ENCODE results near the gene SIDT1.
"Not testable (repeated sequence)": the region's sequence is repeated elsewhere in the genome, so short reads cannot be mapped to it uniquely, and the experiment has no call there.

The SIDT1 gene

DNA sequence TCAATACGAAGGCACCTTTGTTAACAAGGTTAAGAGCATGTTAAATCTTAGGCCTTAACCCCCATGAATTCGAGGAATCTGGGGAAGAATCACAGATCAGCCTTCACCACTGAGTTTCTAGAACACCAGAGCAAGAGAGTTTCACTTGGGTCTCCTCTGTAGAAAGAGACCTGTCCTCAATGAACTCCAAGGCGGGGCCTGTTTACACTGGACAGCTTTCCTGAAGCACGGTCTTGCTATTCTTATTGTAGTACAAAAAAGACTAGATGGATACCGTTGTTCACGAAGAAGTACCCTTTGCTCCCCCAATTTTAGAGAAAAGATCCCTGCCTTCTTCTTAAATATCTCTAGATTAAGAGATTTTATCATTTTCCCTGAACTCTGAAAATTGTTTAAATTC, 99.2 kb downstream of the SIDT1 start:
- DNase-seq = no peak

DNA sequence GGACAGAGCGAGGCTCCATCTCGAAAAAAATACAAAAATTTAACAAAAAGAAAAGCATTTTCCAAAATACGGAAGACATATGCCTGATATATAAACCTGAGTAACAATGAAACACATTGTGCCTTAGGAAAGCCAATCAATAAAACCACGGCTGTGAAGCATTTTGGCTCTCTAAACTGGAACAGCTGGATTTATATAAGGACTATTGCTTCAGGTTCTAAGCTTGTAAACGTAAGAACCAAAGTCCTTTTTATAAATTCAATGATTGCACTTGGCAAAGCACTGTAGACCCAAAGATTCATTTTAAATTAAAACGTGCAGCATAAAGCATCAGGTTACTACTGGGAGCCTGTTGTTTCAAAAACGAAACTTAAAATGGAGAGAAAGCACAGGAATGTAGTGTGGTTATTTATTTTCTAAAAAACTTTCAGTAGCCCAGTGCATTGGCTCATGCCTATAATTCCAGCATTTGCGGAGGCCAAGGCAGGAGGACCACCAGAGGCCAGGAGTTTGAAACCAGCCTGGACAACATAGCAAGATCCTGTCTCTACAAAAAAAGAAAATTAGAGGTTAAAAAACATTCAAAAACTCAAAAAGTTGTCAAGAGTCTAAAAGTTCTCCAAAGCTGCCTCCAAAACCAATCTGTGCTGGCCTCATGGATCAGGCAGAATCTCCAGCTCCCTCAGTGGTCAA, 102.6 kb downstream of the SIDT1 start:
- DNase-seq = no peak

DNA sequence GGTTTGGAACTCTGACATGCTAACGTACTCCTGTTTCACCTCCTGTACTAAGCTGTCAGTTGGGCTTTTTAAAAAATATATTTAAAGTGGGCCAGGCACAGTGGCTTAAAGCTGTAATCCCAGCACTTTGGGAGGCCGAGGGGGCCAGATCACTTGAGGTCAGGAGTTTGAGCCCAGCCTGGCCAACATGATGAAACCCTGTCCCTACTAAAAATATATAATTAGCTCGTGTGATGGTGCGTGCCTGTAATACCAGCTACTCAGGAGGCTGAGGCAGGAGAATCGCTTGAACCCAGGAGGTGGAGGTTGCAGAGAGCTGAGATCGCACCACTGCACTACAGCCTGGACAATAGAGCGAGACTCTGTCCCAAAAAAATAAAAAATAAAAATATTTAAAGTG, 103.7 kb downstream of the SIDT1 start:
- not testable (repeated sequence) for DNase-seq

DNA sequence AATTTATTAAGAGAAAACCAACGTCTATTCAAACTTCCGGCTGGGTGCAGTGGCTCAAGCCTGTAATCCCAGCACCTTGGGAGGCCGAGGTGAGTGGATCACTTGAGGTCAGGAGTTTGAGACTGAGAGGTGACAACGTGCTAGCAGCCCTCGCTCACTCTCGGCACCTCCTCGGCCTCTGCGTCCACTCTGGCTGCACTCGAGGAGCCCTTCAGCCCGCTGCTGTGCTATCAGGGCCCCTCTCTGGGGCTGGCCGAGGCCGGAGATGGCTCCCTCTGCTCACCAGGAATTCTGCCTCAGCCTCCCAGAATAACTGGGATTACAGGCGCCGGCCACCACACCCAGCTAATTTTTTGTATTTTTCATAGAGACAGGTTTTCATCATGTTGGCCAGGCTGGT, 105.4 kb downstream of the SIDT1 start:
- no peak for DNase-seq

DNA sequence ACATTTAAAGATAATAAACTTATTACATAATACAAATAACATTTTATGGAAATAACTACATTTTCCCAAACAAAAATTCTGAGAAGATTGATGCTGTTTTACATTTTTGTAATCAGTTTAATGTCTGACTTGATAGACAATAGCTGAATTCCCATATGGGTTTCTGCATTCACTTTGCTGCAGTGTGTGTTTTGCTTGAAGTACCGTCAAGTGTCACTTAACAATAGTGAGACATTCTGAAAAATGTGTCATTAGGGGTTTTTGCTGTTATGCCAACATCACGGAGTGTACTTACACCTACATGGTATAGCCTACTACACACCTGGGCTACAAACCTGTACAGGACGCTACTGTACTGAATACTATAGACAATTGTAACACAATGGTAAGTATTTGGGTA, 106.6 kb downstream of the SIDT1 start:
- no peak for DNase-seq

DNA sequence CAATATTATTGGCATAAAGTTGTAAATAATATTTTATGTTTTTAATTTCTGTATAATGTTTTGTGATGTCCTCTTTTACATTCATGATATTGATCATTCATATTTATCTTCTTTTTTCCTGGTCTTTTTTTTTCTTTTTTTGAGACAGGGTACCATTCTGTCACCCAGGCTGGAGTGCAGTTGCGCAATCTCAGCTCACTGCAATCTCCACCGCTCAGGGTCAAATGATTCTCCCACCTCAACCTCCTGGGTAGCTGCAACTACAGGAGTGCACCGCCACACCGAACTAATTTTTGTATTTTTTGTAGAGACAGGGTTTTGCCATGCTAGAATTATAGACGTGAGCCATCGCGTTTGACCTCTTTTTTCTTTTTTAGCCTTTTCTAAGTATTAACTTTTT, 111.2 kb downstream of the SIDT1 start:
- DNase-seq = no peak

DNA sequence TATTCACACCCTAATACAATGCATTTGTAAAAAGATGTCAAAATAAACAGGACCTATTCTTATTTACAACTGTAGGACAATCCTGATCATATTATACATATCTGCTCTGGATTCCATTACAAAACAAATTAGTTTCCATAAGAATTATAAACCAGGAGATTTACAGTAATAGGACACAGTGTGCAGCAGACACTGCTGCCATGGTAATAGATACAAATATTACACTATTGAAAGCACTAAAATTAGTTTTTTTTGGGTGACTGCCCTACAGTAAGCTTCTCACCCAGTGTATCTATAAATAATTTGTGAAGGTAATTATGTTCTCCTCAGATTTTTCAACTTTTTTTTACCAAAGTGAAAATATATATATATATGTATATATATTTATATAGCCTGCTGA, 116.2 kb downstream of the SIDT1 start:
- no peak for DNase-seq

DNA sequence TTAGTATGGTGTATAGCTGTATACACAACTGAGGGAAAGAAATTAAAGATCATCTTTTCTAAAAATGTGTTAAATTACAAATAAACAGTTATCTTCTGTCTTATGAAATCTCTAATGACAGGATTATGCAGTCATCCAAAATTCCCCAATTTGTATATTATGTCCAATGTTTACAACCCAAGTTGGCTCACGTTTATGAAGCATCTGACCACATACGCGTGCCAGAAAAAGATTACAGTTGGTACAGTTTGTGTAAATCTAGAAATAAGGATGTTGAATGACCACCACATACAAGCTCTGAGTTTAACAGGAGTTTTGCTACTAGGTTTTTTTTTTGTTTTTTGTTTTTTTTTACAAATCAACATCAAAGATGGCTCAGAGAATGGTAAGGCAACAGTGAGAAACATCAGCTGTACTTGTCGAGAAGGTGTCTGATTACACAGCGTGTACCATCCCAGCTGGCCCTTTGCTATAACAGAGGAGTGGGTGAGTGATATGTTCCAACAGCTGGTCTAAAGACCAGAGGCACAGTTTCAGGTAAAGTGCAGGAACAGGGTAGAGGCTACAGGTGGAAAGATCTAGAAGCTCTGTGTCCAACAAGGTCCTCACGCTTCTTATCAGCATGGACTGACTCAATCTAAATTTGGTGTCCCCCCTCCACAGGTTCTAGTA, 117.0 kb downstream of the SIDT1 start:
- no peak for DNase-seq

DNA sequence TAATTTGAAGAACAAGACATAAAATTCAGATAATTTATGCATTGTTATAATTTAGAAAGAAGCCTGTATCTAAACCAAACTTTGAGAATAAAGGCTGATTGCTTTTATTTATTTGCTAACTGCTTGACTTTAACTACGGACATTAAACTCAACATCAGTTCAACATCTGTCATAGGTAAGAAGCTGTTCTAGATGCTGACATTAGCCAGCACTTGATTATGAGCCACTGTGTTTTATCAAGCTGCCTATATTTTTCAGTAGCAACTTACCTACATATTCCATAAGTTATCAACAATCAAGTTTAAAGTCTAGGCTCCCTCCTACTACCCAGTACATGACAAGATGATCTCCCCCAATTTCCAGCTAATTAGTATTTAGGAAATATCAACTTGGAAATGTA, 122.0 kb downstream of the SIDT1 start:
- no peak for DNase-seq

DNA sequence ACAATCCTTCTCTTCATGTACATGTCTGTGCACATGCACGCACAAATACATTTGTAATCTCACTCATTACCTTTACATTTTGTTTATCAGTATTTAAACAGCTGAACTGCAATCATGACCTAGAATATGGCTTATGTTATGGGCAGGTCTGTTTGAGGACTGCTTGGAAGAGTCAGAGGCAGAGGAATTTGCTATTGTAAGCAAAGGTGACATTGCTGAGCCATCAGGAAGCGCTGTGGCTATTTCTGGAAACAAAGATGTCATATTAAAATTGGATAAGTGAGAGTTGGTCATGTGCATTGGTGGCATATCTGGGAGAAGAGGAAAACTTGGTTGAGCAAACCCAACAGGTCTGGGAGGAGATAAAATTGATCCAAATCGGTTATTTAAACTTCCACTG, 122.5 kb downstream of the SIDT1 start:
- DNase-seq = no peak

DNA sequence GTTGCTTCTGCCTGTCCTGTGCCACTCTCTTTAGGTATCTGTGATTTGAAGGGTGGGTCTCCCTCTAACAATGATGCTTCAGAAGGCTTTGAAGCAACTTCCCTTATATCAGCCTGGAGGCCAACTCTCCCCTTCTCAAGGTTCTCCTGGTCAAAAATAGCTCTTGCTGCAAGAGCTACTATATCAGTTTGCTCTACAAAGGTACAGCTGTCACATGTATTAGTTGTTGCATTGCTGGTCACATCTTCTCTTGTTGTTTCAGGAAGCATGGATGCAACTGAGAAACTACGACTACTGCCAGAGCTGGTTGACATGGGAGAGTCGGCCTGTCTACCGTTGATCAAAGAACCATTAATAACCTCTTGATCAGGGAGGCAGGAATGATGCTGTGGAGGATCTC, 125.8 kb downstream of the SIDT1 start:
- DNase-seq = no peak

DNA sequence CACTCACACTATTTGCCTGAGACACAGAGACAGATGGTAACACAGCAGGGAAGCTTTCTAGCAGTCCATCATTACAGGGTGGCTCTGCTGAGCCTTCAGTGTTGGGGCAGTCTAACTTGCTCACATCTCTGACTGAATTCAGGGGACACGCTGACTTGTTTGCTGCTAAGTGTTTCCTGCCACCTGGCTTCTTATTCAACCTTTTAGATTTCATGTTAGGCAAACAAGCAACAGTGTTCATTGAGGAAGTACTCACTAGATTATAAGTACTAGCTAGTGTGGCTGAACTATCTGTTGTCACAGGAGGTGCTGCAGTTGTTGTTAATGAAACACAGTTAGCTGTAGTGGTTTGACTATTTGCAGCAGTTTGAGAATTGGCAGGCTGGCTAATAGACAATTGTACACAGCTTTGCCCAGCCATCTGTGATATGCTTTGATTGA, 126.8 kb downstream of the SIDT1 start:
- DNase-seq = no peak

DNA sequence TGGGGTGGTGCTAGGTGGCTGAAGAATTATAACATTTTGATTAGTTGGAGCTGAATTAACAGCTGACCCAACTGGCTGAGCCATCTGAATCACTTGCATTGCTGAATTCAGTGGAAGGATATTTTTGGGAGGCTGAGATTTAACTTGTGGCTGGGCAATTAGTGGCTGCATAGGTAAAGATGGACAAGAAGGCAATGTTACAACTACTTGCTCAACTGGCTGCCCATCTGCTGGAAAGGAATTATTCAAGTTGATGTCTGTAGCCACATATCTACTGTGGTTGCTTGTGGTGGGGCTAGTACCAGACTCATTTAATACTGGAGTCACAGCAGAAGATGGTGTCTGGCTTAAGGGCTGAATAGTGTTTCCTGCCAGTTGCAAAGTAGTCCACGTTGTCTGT, 127.6 kb downstream of the SIDT1 start:
- no peak for DNase-seq

DNA sequence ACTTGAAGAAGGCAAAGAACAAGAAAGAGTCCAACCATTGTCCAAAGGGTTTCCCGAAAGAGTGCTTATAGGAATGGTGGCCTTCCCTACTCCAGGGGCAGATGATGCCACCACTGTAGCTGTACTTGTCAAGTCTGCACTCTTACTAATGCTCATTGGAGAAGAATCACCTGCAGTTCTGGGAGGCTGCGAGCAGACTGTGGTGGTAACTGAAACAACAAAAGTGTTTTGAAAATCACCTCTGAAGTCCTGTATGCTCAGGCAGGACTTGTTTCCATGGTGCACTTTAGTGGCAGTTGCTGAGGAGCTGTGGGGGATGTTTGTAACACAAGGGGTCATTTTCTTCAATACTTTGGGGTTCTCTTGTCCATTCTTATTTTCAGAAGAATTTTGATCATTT, 128.1 kb downstream of the SIDT1 start:
- no peak for DNase-seq

DNA sequence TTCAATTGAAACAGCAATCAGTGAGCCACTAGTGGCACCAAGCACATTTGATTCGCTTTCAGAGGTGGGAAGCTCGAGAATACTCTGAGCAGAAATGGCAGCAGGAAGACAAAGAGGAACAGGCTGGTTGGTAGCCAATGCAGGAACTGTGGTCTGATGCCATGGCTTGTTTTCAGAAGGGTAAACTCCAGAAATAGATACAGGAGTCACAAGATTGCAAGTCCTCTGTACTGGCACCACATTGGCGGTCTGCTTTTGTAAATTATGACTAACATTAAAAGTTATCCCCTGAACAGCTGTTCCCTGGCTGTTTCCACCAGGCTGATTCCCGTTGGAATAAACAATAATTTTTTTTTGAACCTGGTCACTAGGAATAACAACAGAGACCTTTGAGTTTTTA, 128.5 kb downstream of the SIDT1 start:
- no peak for DNase-seq

DNA sequence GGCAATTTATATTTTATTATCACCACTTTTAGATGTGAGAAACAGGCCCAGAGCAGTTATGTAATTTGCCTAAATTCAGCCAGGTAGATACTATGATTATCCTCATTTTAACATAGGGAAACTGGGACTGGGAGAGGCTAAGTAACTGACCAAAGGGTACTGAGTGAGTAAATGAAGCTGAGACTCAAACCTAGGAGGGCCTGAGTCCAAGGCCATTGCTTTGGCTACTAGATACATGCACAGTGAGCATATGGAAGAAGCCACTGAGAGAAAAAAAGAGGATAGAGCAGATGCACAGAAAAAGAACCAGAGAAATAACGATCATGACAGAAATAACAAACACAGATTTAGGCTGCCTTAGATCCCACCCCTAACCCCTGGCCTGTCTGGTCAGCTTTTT, 130.5 kb downstream of the SIDT1 start:
- DNase-seq = no peak

DNA sequence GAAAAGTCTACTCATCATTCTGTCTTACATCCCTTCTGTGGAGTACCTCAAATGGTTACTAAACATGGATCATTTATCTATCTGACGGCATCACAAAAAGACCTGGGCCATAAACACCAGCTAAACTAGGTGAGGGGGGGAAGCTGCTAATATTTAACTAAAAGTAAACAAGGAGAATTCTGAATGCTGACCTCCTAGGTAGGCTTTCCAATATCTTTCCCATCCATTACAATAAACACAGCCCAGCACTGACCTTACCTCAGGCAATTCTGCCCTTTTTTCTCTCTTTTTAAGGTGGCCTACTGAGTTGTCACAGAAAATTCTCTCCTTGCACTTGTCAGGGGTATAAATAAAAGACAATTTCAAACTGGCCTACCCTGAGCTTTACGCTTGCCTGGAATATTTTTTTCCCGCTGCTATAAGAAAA, 131.0 kb downstream of the SIDT1 start:
- no peak for DNase-seq

DNA sequence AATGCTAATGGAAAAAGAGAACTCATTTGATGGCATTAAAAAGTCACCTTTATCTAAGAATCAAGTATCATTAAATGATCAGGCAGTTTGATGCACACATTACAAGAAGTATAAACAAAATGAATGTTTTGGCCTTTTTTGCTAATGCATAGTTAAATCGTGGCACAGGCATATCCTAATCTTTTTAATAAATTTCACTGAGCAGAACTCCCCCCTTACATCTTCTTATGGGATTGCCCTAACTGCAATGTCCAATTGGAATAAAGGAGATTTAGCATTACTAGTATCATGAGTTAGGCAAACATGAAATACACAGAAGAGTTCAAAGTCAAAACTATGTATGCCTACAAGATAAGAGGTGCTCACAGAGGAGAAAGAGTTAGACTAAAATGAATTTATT, 131.4 kb downstream of the SIDT1 start:
- no peak for DNase-seq

DNA sequence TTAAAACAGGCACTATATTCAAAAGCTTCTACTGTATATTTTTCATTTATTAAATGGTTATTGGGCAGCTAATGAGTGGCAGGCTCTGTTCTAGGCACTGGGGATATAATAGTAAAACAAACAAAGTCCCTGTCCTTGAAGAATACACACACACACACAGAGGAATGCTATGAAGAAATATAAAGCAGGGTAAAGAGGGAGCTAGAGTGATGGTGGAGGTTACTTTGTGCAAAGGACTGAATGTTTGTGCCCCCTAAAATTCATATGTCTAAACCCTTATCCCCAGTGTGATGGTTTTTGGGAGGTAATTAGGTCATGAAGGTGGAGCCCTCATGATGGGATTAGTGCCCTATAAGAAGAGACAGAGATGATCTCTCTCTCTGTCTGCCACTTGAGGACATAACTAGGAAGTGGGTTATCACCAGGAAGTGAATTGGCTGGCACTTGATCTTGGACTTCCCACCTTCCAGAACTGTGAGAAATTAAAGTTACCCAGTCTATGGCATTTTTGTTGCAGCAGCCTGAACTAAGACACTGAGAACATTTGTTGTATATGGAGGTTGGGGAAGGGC, 132.3 kb downstream of the SIDT1 start:
- DNase-seq = no peak

DNA sequence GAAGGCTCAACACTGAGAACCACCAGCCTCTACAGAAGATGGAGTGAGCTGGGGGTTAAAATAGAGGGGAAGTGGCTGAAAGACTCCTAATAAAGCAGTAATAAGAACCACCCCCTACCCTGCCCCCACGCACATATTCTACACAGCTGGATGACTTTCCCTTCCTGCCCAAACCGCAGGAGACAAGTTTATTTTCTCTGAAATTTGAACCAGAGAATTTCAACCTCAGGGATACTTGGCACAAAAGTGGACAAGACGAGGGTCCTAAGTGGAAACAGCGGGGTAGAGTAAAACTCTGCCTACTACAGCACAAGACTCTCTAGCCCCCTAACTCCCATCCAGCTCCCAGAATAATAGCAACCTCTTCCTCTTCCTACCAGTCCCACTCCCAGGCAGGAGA, 135.7 kb downstream of the SIDT1 start:
- DNase-seq = no peak

DNA sequence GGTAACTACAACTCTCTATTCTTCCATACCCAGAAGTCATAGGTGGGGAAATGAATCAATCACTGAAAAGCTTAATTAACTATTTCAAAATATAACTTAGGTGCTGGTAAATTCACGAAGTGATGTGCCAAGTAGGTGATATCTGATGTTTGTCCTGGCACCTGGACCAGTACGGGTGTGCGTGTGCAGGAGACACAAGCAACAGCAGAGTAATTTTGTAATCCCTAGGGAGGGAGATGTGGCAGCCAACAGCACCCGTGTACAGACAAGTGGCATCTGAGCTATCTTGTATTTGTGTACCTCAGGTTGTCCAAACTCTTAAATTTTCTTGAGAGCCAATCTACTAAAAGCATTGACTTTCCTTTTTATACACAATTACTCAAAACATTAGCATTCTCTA, 141.2 kb downstream of the SIDT1 start:
- DNase-seq = no peak

DNA sequence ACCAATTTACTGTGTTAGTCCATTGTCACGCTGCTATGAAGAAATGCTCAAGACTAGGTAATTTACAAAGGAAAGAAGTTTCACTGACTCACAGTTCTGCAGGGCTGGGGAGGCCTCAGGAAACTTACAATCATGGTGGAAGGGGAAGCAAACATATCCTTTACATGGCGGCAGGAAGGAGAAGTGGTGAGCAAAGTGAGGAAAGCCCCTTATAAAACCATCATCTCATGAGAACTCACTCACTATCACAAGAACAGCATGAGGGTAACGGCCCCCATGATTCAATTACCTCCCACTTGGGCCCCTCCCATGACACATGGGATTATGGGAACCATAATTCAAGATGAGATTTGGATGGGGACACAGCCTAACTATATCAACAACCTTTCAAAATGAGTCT, 143.9 kb downstream of the SIDT1 start:
- no peak for DNase-seq

DNA sequence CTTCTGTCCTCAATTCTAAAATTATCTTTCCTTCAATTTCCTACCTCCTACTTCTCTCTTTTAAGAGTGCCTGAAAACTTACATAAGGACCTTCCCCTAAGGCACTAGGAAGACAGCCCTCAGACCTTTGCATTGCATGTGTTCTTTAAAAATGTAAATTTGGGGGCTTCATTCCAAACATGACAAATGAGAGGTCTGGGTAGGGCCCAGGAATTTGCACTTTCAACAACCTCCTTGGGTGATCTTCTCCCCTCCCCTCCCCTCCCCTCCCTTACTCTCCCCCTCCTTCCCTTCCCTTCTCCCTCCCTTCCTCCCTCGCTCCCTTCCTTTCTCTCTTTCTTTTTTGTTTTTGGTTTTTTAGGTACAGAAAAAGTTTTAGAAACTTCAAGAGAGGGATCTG, 145.4 kb downstream of the SIDT1 start:
- no peak for DNase-seq
